CD14-positive monocyte (primary cell): ENCODE data around the gene B4GALT6. TPM values are rescaled to one million over a fixed set of nuclear protein-coding genes. Genes with fewer than 3 reads are reported as not detected.

Experiments
- DNase-seq, 3 donors: peaks; one replicate each; pipeline ENCODE4 v3.0.0-alpha.2; 2011 to 2022
- H2AFZ ChIP-seq: 2 replicates; pipeline ENCODE4 v1.6.0; 2012; ENCODE audit warnings: mild to moderate bottlenecking, low read depth, low read length, inconsistent platforms; ENCODE audit not compliant: insufficient read depth, poor library complexity, severe bottlenecking
- H3K27ac ChIP-seq, 2 donors: 1 replicate in 1 of 2; 2 replicates in 1 of 2; pipeline ENCODE4 v1.5.1; 2012 to 2013; ENCODE audit warnings: low read length in 2 of 2, control low read depth in 1 of 2, inconsistent platforms in 1 of 2, low read depth in 1 of 2, mild to moderate bottlenecking in 1 of 2
- H3K27me3 ChIP-seq, 2 donors: one replicate each; pipeline versions ENCODE4 v1.6.0 to v1.6.1; 2011 to 2013; ENCODE audit warnings: low read length in 2 of 2; ENCODE audit not compliant: control insufficient read depth in 2 of 2, insufficient read depth in 2 of 2
- H3K36me3 ChIP-seq, 2 donors: replicated peaks in 1 of 2; 1 replicate in 1 of 2; 2 replicates in 1 of 2; pipeline versions ENCODE4 v1.5.1 to v1.6.1; 2012 to 2013; ENCODE audit warnings: low read length in 2 of 2, control low read depth in 1 of 2, inconsistent platforms in 1 of 2, mild to moderate bottlenecking in 1 of 2; ENCODE audit not compliant: insufficient read depth in 2 of 2, control insufficient read depth in 1 of 2
- H3K4me1 ChIP-seq, 2 donors: 1 replicate in 1 of 2; 2 replicates in 1 of 2; pipeline versions ENCODE4 v1.5.1 to v1.6.1; 2012 to 2013; ENCODE audit warnings: low read length in 2 of 2, control low read depth in 1 of 2, inconsistent platforms in 1 of 2, mild to moderate bottlenecking in 1 of 2, moderate library complexity in 1 of 2; ENCODE audit not compliant: insufficient read depth in 2 of 2, control insufficient read depth in 1 of 2
- H3K4me2 ChIP-seq: replicated peaks from 2 replicates; pipeline ENCODE3; 2012; ENCODE audit warnings: low read length, moderate library complexity, mild to moderate bottlenecking; ENCODE audit not compliant: poor library complexity, severe bottlenecking; ENCODE audit errors: extremely low read depth
- H3K4me3 ChIP-seq, 3 experiments: fragments of 200-600 bp in 1 of 3; sonication (generic) in 1 of 3; replicated peaks in 1 of 3; 1 replicate in 2 of 3; 2 replicates in 1 of 3; pipeline ENCODE4 v1.5.1; 2011 to 2013; ENCODE audit warnings: low read length in 3 of 3, mild to moderate bottlenecking in 3 of 3, control low read depth in 2 of 3, low read depth in 2 of 3, inconsistent platforms in 1 of 3, moderate library complexity in 1 of 3
- H3K79me2 ChIP-seq: 2 replicates; pipeline ENCODE4 v1.6.0; 2012; ENCODE audit warnings: mild to moderate bottlenecking, control low read depth, inconsistent platforms, low read length, moderate library complexity; ENCODE audit not compliant: insufficient read depth
- H3K9ac ChIP-seq: 2 replicates; pipeline ENCODE4 v1.6.0; 2017; ENCODE audit warnings: low read length, mild to moderate bottlenecking; ENCODE audit not compliant: insufficient read depth, poor library complexity, severe bottlenecking
- H3K9me3 ChIP-seq, 2 donors: replicated peaks in 1 of 2; 1 replicate in 1 of 2; 2 replicates in 1 of 2; pipeline versions ENCODE4 v1.5.1 to v1.6.1; 2012 to 2013; ENCODE audit warnings: low read length in 2 of 2, control low read depth in 1 of 2; ENCODE audit not compliant: control insufficient read depth in 1 of 2, insufficient read depth in 1 of 2
- H4K20me1 ChIP-seq: 2 replicates; pipeline ENCODE4 v1.6.0; 2012; ENCODE audit warnings: mild to moderate bottlenecking, low read length, control low read depth, moderate library complexity; ENCODE audit not compliant: insufficient read depth
- H3K27ac Mint-ChIP-seq, 7 donors: one replicate each; pipeline ENCODE4 v1.8.0; 2020; ENCODE audit warnings: mild to moderate bottlenecking in 7 of 7, mixed read lengths in 7 of 7, moderate library complexity in 6 of 7, inconsistent platforms in 2 of 7
- H3K27me3 Mint-ChIP-seq, 3 donors: one replicate each; pipeline ENCODE4 v1.8.0; 2021 to 2022; ENCODE audit warnings: low read depth in 3 of 3, mild to moderate bottlenecking in 3 of 3, mixed read lengths in 3 of 3, moderate library complexity in 3 of 3, inconsistent platforms in 1 of 3
- H3K36me3 Mint-ChIP-seq, 2 donors: one replicate each; pipeline ENCODE4 v1.8.0; 2020; ENCODE audit warnings: mixed read lengths in 2 of 2, inconsistent platforms in 1 of 2, mild to moderate bottlenecking in 1 of 2
- H3K4me1 Mint-ChIP-seq: one replicate; pipeline ENCODE4 v1.8.0; 2020; ENCODE audit warnings: mild to moderate bottlenecking, mixed read lengths
- H3K4me3 Mint-ChIP-seq, 2 donors: one replicate each; pipeline ENCODE4 v1.8.0; 2020; ENCODE audit warnings: mild to moderate bottlenecking in 2 of 2, mixed read lengths in 2 of 2, moderate library complexity in 1 of 2
- H3K9me3 Mint-ChIP-seq, 7 donors: one replicate each; pipeline ENCODE4 v1.8.0; 2020 to 2022; ENCODE audit warnings: mixed read lengths in 7 of 7, mild to moderate bottlenecking in 6 of 7, moderate library complexity in 6 of 7, inconsistent platforms in 2 of 7
- WGBS: methylation state at CpG from one replicate; pipeline ENCODE4 v1.1.5; 2013; ENCODE audit warnings: missing lambda C conversion rate; ENCODE audit not compliant: insufficient coverage; 5-methylcytosine and 5-hydroxymethylcytosine counted together
- intact Hi-C, 2 donors: fragments of 100-400 bp; cut with micrococcal nuclease; formaldehyde crosslinking; loops; one replicate each; pipeline versions ENCODE4 v1.15.0 to v1.15.1; 2023
- polyA plus RNA-seq, 3 donors: library from polyadenylated mRNA; depleted of rRNA in 1 of 3; unstranded in 2 of 3; stranded (reverse) in 1 of 3; fragments of 300-500 nt in 2 of 3; fragments of >200 nt in 1 of 3; fragmentation: Illumina TruSeq in 2 of 3; gene quantifications; 1 replicate in 2 of 3; 2 replicates in 1 of 3; pipeline ENCODE4 v1.2.3, GENCODE V29; 2012 to 2021
- TF ChIP-seq, protein P1 (sequence below): fragments of 200-600 bp; IDR thresholded peaks from one replicate; pipeline ENCODE4 v1.8.0; 2022; ENCODE audit warnings: antibody characterized with exemption, mild to moderate bottlenecking

B4GALT6 gene
- polyA plus RNA-seq, 3 donors: 0.09 to 0.68 (median 0.12) TPM

DNA sequence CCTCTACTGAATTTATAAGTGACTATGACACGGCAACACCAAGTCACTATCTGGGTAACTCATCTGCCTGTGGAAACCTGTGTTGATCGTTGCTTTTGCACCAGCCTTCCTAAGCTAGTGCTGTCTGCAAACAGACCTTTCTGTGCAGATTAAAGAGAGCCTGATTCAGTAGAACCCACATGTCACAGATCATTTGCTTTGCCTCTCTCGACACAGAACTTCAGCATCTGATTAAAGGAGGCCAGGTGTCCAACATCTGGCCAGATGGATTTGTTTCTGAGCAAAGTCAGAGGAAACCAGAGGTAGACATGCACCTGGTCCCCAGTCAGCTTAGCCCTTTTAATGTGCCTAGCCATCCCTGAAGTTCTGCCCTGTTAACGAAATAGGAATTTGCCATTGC lies 107.7 kb downstream of the B4GALT6 start:
- DNase-seq: no peak
- TF ChIP-seq, protein P1, sequence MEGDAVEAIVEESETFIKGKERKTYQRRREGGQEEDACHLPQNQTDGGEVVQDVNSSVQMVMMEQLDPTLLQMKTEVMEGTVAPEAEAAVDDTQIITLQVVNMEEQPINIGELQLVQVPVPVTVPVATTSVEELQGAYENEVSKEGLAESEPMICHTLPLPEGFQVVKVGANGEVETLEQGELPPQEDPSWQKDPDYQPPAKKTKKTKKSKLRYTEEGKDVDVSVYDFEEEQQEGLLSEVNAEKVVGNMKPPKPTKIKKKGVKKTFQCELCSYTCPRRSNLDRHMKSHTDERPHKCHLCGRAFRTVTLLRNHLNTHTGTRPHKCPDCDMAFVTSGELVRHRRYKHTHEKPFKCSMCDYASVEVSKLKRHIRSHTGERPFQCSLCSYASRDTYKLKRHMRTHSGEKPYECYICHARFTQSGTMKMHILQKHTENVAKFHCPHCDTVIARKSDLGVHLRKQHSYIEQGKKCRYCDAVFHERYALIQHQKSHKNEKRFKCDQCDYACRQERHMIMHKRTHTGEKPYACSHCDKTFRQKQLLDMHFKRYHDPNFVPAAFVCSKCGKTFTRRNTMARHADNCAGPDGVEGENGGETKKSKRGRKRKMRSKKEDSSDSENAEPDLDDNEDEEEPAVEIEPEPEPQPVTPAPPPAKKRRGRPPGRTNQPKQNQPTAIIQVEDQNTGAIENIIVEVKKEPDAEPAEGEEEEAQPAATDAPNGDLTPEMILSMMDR: no peak
- Histone ChIP-seq H3K27ac (no peak overlapping the region), H3K79me2 (no peaks in the 10 kb centered on the region), H3K4me1 (no peaks in the 10 kb centered on the region), H3K9me3 (no peaks in the 10 kb centered on the region), H3K9ac (no peak overlapping the region), H3K4me3 (no peak overlapping the region), H3K27me3 (no peaks in the 10 kb centered on the region), H2AFZ (no peak overlapping the region), H3K36me3 (no peaks in the 10 kb centered on the region), H4K20me1 (no peaks in the 10 kb centered on the region), H3K4me2 (no peak overlapping the region)
- Mint-ChIP-seq H3K27ac (no peak overlapping the region), H3K36me3 (no peaks in the 10 kb centered on the region), H3K4me3 (no peak overlapping the region), H3K27me3 (no peaks in the 10 kb centered on the region), H3K9me3 (peaks cover 0 to 2% (median 0%) of the 10 kb centered on the region in 7 donors), H3K4me1 (no peaks in the 10 kb centered on the region)
- intact Hi-C loops: no loop called here
- WGBS: 46% methylated on average over 2 of the region's 4 CpGs

DNA sequence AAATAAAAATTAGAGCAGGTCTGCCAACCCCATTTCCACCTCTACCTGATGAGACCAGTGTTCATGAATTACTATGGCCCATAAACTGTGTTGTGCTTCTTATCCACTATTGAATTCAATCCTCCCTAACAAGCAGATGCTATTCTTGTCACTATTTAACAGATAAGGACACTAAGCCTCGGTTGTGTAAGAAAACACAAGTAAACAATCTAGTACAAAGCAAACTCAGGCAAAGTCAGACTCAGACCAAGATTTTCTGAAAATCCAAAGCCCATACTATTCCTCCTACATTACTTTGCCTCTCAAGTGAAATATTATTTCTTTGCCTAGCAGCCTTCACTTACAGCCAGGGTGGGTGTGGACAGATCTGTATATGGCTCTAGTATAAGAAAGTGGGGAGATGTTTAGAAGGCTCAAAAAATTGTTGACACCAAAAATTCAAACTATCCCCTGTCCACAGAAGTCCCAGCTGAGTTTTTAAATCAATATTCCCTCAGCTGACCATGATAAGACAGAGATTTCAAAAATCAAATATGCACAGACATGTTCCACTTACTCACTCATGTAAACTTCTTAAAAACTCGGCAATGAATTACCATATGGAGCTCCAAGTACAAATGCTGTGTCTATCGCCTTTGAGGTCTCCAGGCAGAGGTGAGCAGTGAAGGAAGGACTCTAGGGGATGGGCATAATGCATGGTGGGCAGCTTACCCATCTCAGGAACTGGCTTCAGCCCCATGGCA lies 108.7 kb downstream of the B4GALT6 start:
- Histone ChIP-seq H3K27me3 (no peaks in the 10 kb centered on the region), H3K79me2 (no peaks in the 10 kb centered on the region), H3K36me3 (no peaks in the 10 kb centered on the region), H2AFZ (no peak overlapping the region), H4K20me1 (no peaks in the 10 kb centered on the region), H3K9me3 (no peaks in the 10 kb centered on the region), H3K9ac (no peak overlapping the region), H3K4me1 (no peaks in the 10 kb centered on the region), H3K4me2 (no peak overlapping the region), H3K27ac (no peak overlapping the region), H3K4me3 (no peak overlapping the region)
- H3K4me3 Mint-ChIP-seq: no peak overlapping the region
- H3K9me3 Mint-ChIP-seq: peaks cover 0 to 2% (median 0%) of the 10 kb centered on the region in 7 donors
- H3K4me1 Mint-ChIP-seq: no peaks in the 10 kb centered on the region
- no peak overlapping the region for H3K27ac Mint-ChIP-seq
- no peak for DNase-seq
- WGBS: 94% methylated on average over 2 of the region's 3 CpGs
- no peaks in the 10 kb centered on the region for H3K36me3 Mint-ChIP-seq
- intact Hi-C loops: no loop called here
- TF ChIP-seq, protein P1: no peak
- H3K27me3 Mint-ChIP-seq: no peaks in the 10 kb centered on the region
